NCI-H510A (cell line): ENCODE measurements around the gene DNAJB8.

ENCODE experiments used
- DNase-seq: peaks from one replicate; lab custom pipeline; 2025; lab: John Stamatoyannopoulos, UW

DNAJB8 gene

GRCh38 chr3:128443771-128444170, 22.9 kb downstream of the DNAJB8 start:
- no peak for DNase-seq

- no peak for DNase-seq
These were observed 23.7 kb downstream of the DNAJB8 start for GRCh38 chr3:128442949-128443348.

- DNase-seq = no peak
These were observed 24.6 kb downstream of the DNAJB8 start for GRCh38 chr3:128442070-128442469.

- no peak for DNase-seq
These were observed 27.5 kb downstream of the DNAJB8 start for GRCh38 chr3:128439226-128439625.

GRCh38 chr3:128438488-128439072, 28.1 kb downstream of the DNAJB8 start:
- no peak for DNase-seq

GRCh38 chr3:128436214-128436613, 30.5 kb downstream of the DNAJB8 start:
- no peak for DNase-seq

- DNase-seq = no peak
These were observed 31.1 kb downstream of the DNAJB8 start for GRCh38 chr3:128435561-128435960.

GRCh38 chr3:128435058-128435457, 31.6 kb downstream of the DNAJB8 start:
- no peak for DNase-seq

- DNase-seq = no peak
These were observed 32.2 kb downstream of the DNAJB8 start for GRCh38 chr3:128434524-128434923.

GRCh38 chr3:128433837-128434165, 32.9 kb downstream of the DNAJB8 start:
- DNase-seq = no peak

- DNase-seq = peak; percentile 32
These were observed 33.5 kb downstream of the DNAJB8 start for GRCh38 chr3:128432971-128433836.

- peak; percentile 21 for DNase-seq
These were observed 34.3 kb downstream of the DNAJB8 start for GRCh38 chr3:128432301-128432970.

GRCh38 chr3:128431803-128432300, 34.8 kb downstream of the DNAJB8 start:
- no peak for DNase-seq

- no peak for DNase-seq
These were observed 36.0 kb downstream of the DNAJB8 start for GRCh38 chr3:128430731-128431130.

GRCh38 chr3:128430301-128430700, 36.4 kb downstream of the DNAJB8 start:
- no peak for DNase-seq

GRCh38 chr3:128429751-128430150, 36.9 kb downstream of the DNAJB8 start:
- DNase-seq = no peak

- DNase-seq = no peak
These were observed 37.4 kb downstream of the DNAJB8 start for GRCh38 chr3:128429275-128429674.

- no peak for DNase-seq
These were observed 38.5 kb downstream of the DNAJB8 start for GRCh38 chr3:128427872-128428822.

GRCh38 chr3:128427175-128427857, 39.4 kb downstream of the DNAJB8 start:
- no peak for DNase-seq

GRCh38 chr3:128426128-128426921, 40.4 kb downstream of the DNAJB8 start:
- no peak for DNase-seq

GRCh38 chr3:128425846-128426127, 40.9 kb downstream of the DNAJB8 start:
- no peak for DNase-seq
